Muscle layer of duodenum (tissue), 2 donors: Measurements from ENCODE around the gene PARK7.
"Not testable (repeated sequence)": the region's sequence is repeated elsewhere in the genome, so short reads cannot be mapped to it uniquely, and the experiment has no call there.

Experiments
- H3K27ac ChIP-seq: one replicate; pipeline ENCODE4 v1.7.0; 2013; ENCODE audit warnings: mild to moderate bottlenecking, low read length
- H3K27me3 ChIP-seq: one replicate; pipeline ENCODE4 v1.7.0; 2013; ENCODE audit warnings: low read depth, mild to moderate bottlenecking, control low read depth, low read length
- H3K36me3 ChIP-seq, 2 donors: one replicate each; pipeline ENCODE4 v1.7.0; 2013; ENCODE audit warnings: low read length in 2 of 2, control low read depth in 1 of 2, mild to moderate bottlenecking in 1 of 2; ENCODE audit not compliant: insufficient read depth in 2 of 2, control insufficient read depth in 1 of 2
- H3K4me1 ChIP-seq, 2 donors: one replicate each; pipeline ENCODE4 v1.7.0; 2013; ENCODE audit warnings: low read length in 2 of 2, mild to moderate bottlenecking in 2 of 2, control low read depth in 1 of 2, moderate library complexity in 1 of 2; ENCODE audit not compliant: insufficient read depth in 2 of 2, control insufficient read depth in 1 of 2
- H3K4me3 ChIP-seq, 2 donors: one replicate each; pipeline ENCODE4 v1.7.0; 2013; ENCODE audit warnings: low read length in 2 of 2, low read depth in 1 of 2, mild to moderate bottlenecking in 1 of 2
- H3K9me3 ChIP-seq, 2 donors: one replicate each; pipeline ENCODE4 v1.7.0; 2013; ENCODE audit warnings: low read length in 2 of 2, control low read depth in 1 of 2, mild to moderate bottlenecking in 1 of 2; ENCODE audit not compliant: control insufficient read depth in 1 of 2
- donor health status: healthy.

Gene PARK7

GRCh38 chr1:7952791-7953190 lies 8.7 kb upstream of the PARK7 start:
- H3K4me3 ChIP-seq, H3K27me3 ChIP-seq, H3K4me1 ChIP-seq, H3K36me3 ChIP-seq, H3K9me3 ChIP-seq, H3K27ac ChIP-seq: not testable (repeated sequence)

- Histone ChIP-seq H3K4me3 (peak overlapping the region; percentile 66 to 78), H3K9me3 (no peaks in the 10 kb centered on the region), H3K27me3 (no peaks in the 10 kb centered on the region), H3K36me3 (no peaks in the 10 kb centered on the region), H3K4me1 (peaks cover 0 to 6% of the 10 kb centered on the region in 2 donors), H3K27ac (peak overlapping the region; percentile 60)
Measured at GRCh38 chr1:7953850-7954609, 7.5 kb upstream of the PARK7 start.

DNA sequence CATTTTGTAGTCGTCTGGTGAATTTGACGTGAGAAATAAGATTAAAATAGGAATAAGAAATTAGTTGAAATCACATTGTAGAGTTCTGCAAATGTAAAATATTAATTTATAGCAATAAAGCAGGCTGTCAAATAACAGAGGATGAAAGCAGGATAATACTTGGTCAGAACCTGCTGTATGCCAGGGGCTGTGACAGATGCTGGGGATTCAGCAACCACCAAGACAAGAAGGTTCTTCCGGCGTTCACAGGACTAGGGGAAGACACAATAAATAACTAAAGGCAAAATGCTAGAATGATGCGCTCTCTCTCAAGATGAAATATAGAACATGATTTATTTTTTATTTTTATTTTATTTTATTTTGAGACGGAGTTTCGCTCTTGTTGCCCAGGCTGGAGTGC lies 6.8 kb upstream of the PARK7 start:
- H3K9me3 ChIP-seq = no peaks in the 10 kb centered on the region
- peak overlapping the region; percentile 66 to 78 for H3K4me3 ChIP-seq
- no peaks in the 10 kb centered on the region for H3K27me3 ChIP-seq
- H3K4me1 ChIP-seq = peaks cover 0 to 6% of the 10 kb centered on the region in 2 donors
- H3K36me3 ChIP-seq = no peaks in the 10 kb centered on the region
- H3K27ac ChIP-seq = peak overlapping the region; percentile 60

GRCh38 chr1:7956218-7957032 lies 5.1 kb upstream of the PARK7 start:
- no peaks in the 10 kb centered on the region for H3K27me3 ChIP-seq
- peaks cover 0 to 17% of the 10 kb centered on the region in 2 donors for H3K4me1 ChIP-seq

GRCh38 chr1:7960165-7960564 lies 1.3 kb upstream of the PARK7 start:
- H3K9me3 ChIP-seq = no peaks in the 10 kb centered on the region
- peak overlapping the region; percentile 83 to 96 for H3K4me3 ChIP-seq
- peaks cover 8 to 14% of the 10 kb centered on the region in 2 donors for H3K36me3 ChIP-seq
- H3K4me1 ChIP-seq = peaks cover 0 to 21% of the 10 kb centered on the region in 2 donors
- H3K27ac ChIP-seq = peak overlapping the region; percentile 89
- H3K27me3 ChIP-seq = no peaks in the 10 kb centered on the region

More at GRCh38 chr1:7956218-7957032, 5.1 kb upstream of the PARK7 start:
- Histone ChIP-seq H3K36me3 (no peaks in the 10 kb centered on the region), H3K27ac (no peak overlapping the region), H3K9me3 (no peaks in the 10 kb centered on the region), H3K4me3 (no peak overlapping the region)

DNA sequence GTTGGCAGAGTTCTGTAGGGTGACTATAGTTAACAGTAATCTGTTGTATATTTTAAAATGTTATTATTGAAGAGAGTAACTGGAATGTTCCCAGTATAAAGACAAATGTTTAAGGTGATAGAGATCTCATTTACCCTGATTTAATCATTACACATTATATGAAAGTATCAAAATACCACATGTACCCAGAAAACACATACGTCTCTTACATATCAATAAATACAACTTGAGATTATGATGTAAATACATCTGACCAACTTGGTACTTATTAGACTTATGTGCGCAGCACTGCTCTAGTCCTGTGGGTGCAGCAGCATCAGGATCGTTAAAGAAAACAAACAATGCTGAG lies 670 bp upstream of the PARK7 start:
- Histone ChIP-seq H3K9me3 (no peaks in the 10 kb centered on the region), H3K27ac (peak overlapping the region; percentile 89), H3K27me3 (no peaks in the 10 kb centered on the region), H3K4me1 (peaks cover 0 to 21% of the 10 kb centered on the region in 2 donors), H3K36me3 (peaks cover 15 to 18% of the 10 kb centered on the region in 2 donors), H3K4me3 (peak overlapping the region; percentile 83 to 96)

DNA sequence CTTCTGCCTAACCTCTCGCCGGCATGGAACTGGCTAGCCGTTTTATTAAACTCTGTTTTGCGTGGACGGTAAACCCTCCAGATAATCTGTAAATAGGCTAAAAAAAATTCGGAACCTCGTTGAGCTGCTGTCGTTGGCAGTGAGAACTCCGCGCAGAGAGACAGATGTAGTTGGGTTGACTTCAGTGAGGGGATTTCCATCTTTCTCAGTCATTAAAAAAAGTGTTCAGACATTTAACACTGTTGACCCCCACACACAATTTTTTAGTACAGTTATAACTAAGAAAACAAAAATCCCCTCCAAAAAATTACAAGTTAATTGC lies 464 bp downstream of the PARK7 start:
- peak overlapping the region; percentile 83 to 96 for H3K4me3 ChIP-seq
- H3K27ac ChIP-seq = peak overlapping the region; percentile 94
- peaks cover 0 to 24% of the 10 kb centered on the region in 2 donors for H3K4me1 ChIP-seq
- no peaks in the 10 kb centered on the region for H3K9me3 ChIP-seq
- peaks cover 18 to 26% of the 10 kb centered on the region in 2 donors for H3K36me3 ChIP-seq
- no peaks in the 10 kb centered on the region for H3K27me3 ChIP-seq

GRCh38 chr1:7962636-7963377 lies 1.3 kb downstream of the PARK7 start:
- H3K4me1 ChIP-seq = peaks cover 0 to 25% of the 10 kb centered on the region in 2 donors
- peak overlapping the region; percentile 94 for H3K27ac ChIP-seq
- peak overlapping the region; percentile 83 to 96 for H3K4me3 ChIP-seq
- no peaks in the 10 kb centered on the region for H3K27me3 ChIP-seq
- peaks cover 18 to 27% of the 10 kb centered on the region in 2 donors for H3K36me3 ChIP-seq
- no peaks in the 10 kb centered on the region for H3K9me3 ChIP-seq

GRCh38 chr1:7963378-7963730 lies 1.8 kb downstream of the PARK7 start:
- peaks cover 0 to 25% of the 10 kb centered on the region in 2 donors for H3K4me1 ChIP-seq

DNA sequence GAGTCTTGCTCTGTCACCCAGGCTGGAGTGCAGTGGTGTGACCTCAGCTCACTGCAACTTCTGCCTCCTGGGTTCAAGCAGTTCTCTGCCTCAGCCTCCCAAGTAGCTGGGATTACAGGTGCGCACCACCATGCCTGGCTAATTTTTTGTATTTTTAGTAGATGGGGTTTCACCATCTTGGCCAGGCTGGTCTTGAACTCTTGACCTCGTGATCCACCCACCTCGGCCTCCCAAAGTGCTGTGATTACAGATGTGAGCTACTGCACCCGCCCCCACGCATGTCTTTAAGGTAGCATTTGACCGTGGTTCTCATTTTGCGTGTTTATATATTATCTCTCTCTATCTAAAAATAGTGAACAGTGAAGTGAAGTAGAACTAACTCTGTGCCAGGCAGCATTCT lies 2.3 kb downstream of the PARK7 start:
- H3K27me3 ChIP-seq, H3K4me3 ChIP-seq, H3K27ac ChIP-seq, H3K9me3 ChIP-seq: not testable (repeated sequence)
- Histone ChIP-seq H3K4me1 (peaks cover 0 to 25% of the 10 kb centered on the region in 2 donors), H3K36me3 (peaks cover 18 to 32% of the 10 kb centered on the region in 2 donors)

More at GRCh38 chr1:7963378-7963730, 1.8 kb downstream of the PARK7 start:
- peaks cover 18 to 27% of the 10 kb centered on the region in 2 donors for H3K36me3 ChIP-seq
- not testable (repeated sequence) for H3K9me3 ChIP-seq, H3K4me3 ChIP-seq, H3K27me3 ChIP-seq, H3K27ac ChIP-seq

GRCh38 chr1:7964476-7964875 lies 3.0 kb downstream of the PARK7 start:
- H3K4me3 ChIP-seq = no peak overlapping the region
- peaks cover 0 to 25% of the 10 kb centered on the region in 2 donors for H3K4me1 ChIP-seq
- peaks cover 18 to 35% of the 10 kb centered on the region in 2 donors for H3K36me3 ChIP-seq
- no peak overlapping the region for H3K27ac ChIP-seq
- H3K9me3 ChIP-seq = no peaks in the 10 kb centered on the region
- H3K27me3 ChIP-seq = no peaks in the 10 kb centered on the region
